ENCODE measurements around the gene PVR.
"Not testable (repeated sequence)": the region's sequence is repeated elsewhere in the genome, so short reads cannot be mapped to it uniquely, and the experiment has no call there.

PVR gene

DNA sequence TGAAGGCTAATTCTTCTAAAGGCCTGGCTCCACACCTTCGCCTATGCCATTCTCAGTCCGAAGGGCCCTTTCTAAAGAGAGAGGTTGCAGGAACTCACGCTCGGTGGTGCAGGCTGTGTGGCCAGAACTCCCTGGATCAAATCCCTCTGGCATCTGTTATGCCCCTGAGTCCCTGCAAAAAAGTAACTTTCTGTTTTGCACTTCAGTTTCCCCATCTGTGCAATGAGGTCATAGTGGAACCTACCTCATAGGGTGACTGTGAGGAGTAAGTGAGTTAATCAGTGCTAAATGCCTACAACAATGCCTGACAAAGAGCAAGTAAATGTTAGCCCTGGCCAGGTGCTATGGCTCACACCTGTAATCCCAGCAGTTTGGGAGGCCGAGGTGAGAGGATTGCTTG, 23.0 kb upstream of the PVR start:
- DNase-seq, result no peak

DNA sequence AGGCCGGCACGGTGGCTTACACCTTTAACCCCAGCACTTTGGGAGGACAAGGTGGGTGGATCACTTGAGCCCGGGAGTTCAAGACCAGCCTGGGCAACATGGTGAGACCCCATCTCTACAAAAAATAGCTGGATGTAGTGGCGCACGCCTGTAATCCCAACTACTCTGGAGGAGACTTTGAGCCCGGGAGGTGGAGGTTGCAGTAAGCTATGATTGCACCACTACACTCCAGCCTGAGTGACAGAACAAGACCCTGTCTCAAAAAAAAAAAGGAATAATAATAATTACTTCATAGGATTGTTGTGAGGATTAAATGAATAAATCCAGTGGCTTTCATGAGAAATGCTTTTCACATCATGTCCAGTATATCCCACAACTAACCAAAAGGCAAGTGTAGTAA, 22.3 kb upstream of the PVR start:
- DNase-seq, result no peak

DNA sequence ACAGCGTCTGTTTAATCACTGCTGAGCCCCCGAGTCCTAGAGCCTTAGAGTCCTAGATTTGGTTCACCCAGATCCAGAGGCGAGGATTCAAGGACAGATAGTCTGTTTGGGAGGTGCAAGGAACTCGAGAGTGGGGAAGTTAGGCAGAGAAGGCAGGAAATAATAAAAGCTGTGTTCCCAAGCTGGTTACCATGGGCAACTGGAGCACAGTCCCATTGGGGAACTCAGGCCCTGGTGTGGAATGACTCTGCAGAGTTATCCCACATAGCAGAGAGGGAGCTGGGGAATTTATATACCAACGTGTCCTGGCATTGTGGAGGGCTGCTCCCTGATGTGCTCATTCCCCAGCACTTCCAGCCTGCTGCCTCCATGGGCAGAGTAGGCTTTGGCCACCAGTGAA, 20.6 kb upstream of the PVR start:
- no peak for DNase-seq

GRCh38 chr19:44623626-44624025, 20.1 kb upstream of the PVR start:
- no peak for DNase-seq

GRCh38 chr19:44624840-44625354, 18.8 kb upstream of the PVR start:
- no peak for DNase-seq

GRCh38 chr19:44625637-44626036, 18.1 kb upstream of the PVR start:
- not testable (repeated sequence) for DNase-seq

DNA sequence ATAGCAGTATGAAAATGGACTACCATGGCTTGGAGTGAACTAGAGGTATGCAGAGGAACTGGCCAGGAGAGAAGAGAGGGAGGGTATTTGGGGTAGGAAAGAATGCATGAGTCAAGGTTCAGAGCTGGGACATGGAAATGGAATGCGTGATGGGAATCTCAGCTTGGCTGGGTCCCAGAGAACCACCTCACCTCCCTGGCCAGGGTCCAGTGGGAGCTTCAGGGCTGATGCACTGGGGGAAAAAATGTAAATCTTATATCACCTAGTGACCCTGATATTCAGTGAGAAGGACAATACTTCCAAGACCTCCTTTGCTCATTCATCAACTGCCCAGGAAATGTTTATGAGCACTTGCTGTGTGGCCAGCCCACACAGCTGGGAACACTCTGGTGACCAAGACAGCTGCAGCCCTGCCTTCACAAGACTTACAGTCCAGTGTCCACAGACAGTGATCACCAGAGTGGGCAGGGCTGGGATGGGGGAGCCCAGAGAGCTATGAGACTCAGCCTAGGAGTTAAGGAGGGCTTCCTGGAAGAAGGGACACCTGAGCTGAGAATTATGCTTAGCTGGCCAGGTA, 17.6 kb upstream of the PVR start:
- no peak for DNase-seq

DNA sequence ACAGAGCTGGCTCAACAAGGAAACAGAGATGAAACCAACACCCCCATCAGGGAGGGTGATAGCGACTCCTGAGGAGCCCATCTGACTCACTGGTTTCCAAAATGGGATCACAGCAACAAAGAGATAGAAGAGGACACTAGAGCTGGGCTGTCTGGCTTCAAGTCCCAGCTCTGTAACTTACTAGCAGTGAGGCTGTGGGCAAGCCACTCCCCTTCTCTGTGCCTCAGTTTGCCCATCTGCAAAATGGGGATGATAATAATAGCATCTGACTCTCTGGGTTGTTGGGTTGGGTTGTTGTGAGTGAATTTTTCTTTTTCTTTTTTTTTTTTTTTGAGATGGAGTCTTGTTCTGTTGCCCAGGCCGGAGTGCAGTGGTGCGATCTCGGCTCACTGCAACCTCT, 16.1 kb upstream of the PVR start:
- no peak for DNase-seq

- no peak for DNase-seq
Observed at GRCh38 chr19:44628793-44629192, 14.9 kb upstream of the PVR start.

DNA sequence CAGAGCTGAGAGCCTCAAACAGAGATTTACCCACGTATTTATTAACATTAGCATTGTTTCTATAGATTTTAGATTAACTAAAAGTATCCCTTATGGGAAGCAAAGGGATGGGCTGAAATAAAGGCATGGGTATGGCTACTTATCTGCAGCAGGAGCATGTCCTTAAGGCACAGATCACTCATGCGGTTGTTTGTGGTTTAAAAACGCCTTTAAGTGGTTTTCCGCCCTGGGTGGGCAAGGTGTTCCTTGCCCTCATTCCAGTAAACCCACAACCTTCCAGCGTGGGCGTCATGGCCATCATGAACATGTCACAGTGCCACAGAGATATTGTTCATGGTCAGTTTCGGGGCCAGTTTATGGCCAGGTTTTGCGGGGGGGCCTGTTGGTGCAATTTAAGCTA, 12.1 kb upstream of the PVR start:
- DNase-seq, result not testable (repeated sequence)

GRCh38 chr19:44634058-44634457, 9.7 kb upstream of the PVR start:
- not testable (repeated sequence) for DNase-seq

DNA sequence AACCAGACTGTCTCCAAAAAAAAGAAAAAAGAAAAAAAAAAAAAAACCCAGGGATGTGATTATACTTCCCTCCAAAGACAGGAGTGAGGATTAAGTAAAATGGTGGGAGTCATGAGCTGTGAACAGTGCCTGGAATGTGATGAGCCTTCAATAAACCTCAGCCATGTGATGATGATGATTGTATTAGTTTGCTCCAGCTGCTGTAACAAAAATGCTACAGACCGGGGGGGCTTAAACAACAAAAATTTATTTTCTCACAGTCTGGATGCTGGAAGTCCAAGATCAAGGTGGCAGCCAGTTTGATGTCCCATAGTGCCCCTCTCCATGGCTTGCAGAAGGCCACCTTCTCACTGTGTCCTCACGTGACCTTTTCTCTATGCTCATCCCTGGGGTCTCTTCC, 8.9 kb upstream of the PVR start:
- DNase-seq, result no peak

DNA sequence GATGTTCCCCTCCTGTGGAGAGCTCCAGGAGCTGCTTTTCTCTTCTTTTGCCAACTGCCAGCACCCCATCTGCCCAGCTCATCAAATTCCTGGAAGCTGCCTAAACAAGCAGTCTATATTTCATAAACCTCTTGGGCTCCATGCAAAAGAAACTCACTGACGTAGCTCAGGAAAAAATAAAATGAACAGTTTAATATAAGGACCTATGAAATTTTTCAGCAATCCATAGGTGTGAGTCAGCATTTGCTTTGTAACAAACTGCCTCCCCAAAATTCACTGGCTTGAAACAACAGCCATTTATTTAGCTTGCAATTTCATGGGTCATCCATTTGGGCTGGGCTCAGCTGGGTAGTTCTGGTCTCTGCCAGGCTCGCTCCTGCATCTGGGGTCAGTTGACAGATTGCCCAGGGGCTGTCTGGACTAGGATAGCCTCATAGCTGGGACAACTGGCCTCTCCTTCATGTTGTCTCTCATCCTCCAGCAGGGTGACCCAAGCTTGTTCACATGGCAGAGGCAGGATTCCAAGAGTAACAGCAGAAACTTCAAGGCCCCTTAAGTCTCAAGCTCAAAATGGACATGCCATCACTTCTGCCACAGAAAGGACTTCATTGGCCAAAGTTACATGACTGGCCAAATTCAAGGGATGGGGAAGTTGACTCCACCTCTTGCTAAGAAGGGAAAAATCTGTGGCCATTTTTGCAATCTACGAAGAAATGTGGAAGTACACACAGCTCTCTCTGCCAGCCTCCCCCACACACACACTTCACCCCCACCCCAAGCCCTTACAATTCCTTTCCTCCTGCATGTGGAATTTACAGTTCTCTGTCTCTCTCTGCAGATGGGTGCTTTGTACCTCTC, 7.9 kb upstream of the PVR start:
- no peak for DNase-seq

- no peak for DNase-seq
Observed at GRCh38 chr19:44636439-44637389, 7.0 kb upstream of the PVR start.

DNA sequence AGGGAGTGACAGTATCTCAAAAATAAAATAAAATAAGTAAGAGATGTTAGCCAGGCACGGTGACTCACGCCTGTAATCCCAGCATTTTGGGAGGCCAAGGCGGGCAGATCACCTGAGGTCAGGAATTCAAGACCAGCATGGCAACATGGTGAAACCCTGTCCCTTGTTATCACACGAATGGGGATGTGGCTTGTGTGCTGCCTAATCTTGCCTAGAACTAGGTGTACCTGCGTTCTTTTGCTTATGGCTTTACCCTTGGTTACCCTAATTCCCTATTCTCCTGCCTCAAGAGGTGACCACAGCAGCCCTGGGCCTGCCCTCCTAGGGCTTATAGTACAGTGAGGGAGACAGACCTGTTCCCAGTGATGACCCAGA, 6.3 kb upstream of the PVR start:
- DNase-seq, result no peak

DNA sequence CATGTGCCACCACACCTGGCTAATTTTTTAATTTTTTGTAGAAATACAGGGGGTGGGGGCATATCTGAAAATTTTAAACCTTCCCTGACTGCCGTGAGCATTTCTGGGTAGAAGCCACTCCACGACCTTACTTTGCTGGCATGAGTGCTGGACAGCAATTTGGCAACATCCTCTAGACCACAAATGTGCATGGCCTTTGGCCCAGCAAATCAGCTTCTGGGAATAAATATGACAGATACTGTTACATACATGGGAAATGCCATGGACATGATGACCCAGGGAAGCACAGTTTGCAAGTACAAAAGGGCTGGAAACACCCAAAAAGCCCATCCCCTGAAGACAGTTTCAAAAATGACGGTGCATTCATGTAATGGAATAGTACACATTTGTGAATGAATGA, 3.2 kb upstream of the PVR start:
- DNase-seq, result no peak

GRCh38 chr19:44641501-44642265, 2.0 kb upstream of the PVR start:
- DNase-seq, result no peak

GRCh38 chr19:44642377-44642776, 1.3 kb upstream of the PVR start:
- no peak for DNase-seq

DNA sequence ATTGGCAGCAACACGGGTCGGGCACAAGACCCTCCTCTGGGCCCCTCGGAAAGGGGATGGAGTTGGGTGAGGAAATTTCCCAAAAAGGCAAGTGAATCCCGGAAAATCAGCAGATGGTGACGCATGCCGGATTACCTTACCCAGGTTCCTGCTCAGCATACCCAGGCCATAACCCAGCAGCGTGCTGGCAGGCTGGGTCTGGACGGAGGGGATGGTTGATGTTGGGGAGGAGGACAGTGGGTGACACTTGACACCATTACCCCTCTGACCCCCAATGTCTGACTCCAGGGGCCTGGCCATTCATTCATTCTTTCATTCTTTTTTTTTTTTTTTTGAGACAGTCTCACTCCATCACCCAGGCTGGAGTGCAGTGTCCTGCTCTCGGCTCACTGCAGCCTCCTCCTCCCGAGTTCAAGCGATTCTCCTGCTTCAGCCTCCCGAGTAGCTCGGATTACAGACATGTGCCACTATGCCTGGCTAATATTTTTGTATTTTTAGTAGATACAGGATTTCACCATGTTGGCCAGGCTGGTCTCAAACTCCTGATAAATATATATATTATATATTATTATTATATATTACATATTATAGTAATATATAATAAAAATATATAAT, 799 bp downstream of the PVR start:
- DNase-seq, result no peak

DNA sequence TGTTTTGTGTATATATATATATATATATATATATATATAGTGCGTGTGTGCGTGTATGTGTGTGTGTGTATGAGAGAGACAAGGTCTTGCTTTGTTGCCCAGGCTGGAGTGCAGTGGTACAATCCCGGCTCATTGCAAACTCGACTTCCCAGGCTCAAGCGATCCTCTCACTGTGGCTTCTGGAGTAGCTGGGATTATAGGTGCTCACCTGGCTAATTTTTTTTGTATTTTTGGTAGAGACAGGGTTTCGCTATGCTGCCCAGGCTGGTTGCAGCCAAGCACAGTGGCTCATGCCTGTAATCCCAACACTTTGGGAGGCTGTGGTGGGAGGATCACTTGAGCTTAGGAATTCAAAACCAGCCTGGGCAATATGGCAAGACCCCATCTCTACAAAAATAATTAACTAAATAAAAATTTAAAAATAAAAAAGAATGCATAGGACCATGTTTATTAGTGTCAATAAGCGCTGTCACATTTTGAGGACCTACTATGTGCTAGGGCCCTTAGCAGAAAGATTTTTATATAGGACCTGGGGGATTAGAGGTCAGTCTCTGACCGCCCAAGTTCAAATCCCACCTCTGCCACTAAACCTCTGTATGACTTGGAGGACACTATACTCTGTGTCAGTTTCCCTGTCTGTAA, 1.8 kb downstream of the PVR start:
- no peak for DNase-seq

- no peak for DNase-seq
Observed at GRCh38 chr19:44646049-44646416, 2.3 kb downstream of the PVR start.

DNA sequence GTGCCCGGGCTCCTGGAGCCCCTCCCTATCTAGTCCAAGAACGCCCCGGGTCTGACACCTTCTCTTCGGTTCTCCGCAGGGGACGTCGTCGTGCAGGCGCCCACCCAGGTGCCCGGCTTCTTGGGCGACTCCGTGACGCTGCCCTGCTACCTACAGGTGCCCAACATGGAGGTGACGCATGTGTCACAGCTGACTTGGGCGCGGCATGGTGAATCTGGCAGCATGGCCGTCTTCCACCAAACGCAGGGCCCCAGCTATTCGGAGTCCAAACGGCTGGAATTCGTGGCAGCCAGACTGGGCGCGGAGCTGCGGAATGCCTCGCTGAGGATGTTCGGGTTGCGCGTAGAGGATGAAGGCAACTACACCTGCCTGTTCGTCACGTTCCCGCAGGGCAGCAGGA, 3.4 kb downstream of the PVR start:
- DNase-seq, result no peak
